CD4-positive, alpha-beta T cell treated with Interleukin-15 for 1 hour (primary cell): ENCODE results near the gene ALPL.

Source experiments
- DNase-seq: peaks from one replicate; pipeline ENCODE4 v3.0.0-alpha.2; 2020

ALPL gene

GRCh38 chr1:21604208-21604957 lies 95.2 kb downstream of the ALPL start:
- DNase-seq = no peak

- no peak for DNase-seq
Measured at GRCh38 chr1:21605012-21605715, 95.9 kb downstream of the ALPL start.

DNA sequence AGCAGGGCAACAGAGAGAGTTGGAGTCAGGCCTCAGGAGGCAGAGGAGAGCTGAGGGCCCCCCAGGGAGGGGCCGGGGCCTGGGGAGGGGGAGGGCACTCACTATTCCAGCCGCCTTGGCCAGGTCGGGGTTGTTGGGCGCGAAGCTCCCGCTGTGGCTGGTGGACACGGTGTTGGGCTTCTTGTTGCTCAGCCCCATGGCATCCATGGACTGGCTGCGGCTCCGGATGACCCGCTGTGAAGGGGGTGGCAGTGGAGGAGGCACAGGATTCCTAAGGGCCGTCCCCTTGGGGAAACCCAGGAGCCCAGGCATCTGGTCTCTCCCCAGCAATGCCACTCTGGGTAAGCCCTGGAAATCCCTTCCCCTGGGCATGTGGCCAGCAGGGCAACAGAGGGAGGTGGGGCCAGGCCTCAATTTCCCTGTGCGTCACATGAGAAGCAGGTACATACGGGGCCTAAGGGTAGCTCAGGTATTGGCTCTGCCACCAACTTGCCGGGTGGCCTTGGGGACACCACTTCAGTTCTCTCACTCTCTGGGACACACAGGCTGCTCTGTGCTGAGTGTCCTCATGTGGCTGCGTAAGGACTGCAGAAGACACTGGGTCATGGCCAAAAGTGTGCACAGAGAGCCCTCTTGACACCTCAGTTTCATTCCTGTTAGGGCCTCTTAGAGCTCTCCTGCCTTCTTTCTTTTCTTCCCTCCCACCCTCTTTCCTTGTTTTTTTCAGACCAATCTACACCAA lies 96.9 kb downstream of the ALPL start:
- no peak for DNase-seq

- peak; percentile 57 for DNase-seq
Measured at GRCh38 chr1:21607549-21608529, 98.6 kb downstream of the ALPL start.

DNA sequence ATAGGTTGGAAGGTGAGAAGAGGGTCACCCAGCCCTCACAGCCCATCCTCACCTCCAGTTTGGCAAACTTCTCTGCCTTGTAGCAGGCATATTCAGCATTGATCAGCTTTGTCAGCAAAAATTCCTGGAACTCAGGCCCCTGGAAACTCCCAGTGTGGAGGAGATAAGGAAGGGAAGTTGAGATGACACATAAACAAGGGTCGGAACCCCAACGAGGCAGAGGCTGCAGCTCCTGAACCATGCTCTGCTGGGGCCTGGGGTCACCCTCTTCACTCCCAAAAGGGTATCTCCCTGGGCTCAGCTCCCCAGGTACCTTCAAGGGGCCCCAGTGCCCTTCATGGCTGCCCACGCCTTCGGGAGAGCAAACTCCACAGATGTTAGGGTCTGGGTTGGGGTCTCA lies 99.6 kb downstream of the ALPL start:
- no peak for DNase-seq

- no peak for DNase-seq
Measured at GRCh38 chr1:21610027-21610426, 100.8 kb downstream of the ALPL start.

- no peak for DNase-seq
Measured at GRCh38 chr1:21610989-21611785, 102.0 kb downstream of the ALPL start.

GRCh38 chr1:21612057-21612456 lies 102.8 kb downstream of the ALPL start:
- no peak for DNase-seq

DNA sequence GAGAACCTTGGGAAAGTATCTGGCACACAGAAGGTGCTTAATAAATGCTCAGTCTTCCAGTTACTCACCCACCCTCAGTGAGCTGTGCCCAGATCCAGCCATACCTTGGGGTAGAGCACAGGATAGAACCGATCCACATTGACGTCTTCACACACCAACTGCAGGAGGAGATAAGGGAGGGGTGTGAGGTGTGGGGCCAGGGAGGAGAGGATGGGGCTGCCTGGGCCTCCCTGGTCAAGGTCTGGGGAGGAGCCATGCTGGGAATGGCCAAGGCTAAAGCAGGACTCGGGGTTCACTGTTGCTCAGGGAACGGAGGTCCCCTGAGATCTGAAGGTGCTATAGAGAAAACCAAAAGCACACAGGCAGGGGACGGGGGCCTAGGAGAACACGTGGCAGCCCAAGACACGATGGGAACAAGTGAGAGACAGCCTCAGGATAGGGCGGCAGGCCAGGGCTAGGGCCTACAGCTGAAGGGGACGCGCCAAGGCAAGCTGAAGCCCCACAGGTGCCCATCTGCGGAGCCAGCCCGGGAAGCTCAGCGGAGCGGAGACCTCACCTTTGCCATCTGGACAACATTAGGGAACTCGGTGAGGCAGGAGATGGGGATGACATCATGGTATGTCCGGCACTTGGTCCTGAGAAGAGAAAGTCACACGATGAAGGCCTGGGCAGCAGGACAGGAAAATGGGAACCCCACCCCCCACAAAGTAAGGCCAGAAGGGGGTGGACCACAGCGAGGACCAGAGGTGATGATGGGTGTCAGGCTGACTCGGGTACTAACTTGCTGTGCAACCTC lies 104.0 kb downstream of the ALPL start:
- DNase-seq = no peak

- DNase-seq = no peak
Measured at GRCh38 chr1:21614419-21615115, 105.3 kb downstream of the ALPL start.

GRCh38 chr1:21616372-21616771 lies 107.1 kb downstream of the ALPL start:
- DNase-seq = no peak

DNA sequence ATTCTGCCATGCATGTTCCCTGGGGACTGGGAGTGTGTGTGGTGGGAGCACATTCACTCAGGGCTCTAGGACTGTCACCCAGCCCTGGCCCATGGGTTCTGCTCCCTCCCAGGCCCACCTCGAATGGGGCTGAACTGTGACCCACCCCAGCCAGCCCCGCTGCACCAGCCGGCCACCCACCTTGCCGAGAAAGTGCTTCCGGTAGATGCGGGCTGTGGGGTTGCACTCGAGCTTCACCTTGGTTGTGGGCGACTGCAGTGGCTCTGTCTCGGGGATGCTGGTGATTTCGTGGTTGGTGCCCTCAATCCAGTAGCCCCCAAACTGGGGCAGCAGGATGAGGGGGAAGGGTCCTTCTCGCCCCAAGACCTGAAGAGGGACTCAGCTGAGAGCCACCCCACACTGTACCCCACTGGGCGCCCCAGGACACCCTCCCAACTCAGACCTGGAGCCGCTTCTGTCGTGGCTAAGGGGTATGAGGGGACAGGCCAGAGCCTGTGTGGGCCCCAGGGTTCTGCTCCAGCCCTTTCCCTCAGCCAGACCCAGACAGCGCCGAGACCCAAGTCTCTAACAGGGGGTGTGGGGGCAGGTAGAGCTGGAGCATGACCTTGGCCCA lies 108.0 kb downstream of the ALPL start:
- no peak for DNase-seq

- no peak for DNase-seq
Measured at GRCh38 chr1:21618059-21618458, 108.8 kb downstream of the ALPL start.

- DNase-seq = no peak
Measured at GRCh38 chr1:21618561-21619374, 109.5 kb downstream of the ALPL start.

GRCh38 chr1:21619375-21619947 lies 110.2 kb downstream of the ALPL start:
- no peak for DNase-seq

DNA sequence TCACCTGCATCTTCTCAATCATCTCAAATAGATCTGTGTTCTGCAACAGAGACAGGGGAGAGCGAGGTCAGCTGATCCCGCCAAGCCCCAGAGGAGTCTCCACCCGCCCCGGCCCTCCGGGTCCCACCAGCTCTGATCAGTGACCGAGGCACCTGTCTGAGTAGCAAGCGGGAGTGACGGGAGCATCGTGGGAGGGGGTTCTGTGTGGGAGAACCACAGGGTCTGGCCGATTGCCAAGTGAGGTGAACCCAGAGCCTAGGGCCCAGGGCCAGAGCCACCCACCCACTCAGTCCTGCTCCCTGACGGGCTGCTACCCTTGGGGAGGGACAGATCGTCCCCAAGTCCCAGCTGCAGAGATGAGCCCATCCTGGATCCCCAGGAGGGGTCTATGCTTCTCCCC lies 110.8 kb downstream of the ALPL start:
- DNase-seq = no peak

DNA sequence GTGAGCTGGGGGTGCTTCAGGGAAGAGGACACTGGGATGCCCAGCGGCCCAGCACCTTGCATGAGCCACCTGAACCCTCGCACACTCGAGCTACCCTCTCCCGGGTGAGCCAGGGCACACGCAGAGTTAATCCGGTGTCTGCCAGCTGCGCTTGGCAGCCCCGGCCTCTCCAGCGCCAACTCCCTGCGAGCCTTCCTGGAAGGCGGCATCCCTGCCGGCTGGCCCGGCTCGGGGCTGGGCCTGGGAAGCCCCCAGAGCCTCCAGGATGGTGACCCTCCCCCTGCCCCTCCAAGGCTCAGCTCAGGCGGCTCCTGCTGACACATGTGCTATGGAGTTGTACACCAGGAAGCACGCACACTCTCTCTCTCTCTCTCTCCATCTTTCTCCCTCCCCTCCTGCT lies 111.3 kb downstream of the ALPL start:
- no peak for DNase-seq

DNA sequence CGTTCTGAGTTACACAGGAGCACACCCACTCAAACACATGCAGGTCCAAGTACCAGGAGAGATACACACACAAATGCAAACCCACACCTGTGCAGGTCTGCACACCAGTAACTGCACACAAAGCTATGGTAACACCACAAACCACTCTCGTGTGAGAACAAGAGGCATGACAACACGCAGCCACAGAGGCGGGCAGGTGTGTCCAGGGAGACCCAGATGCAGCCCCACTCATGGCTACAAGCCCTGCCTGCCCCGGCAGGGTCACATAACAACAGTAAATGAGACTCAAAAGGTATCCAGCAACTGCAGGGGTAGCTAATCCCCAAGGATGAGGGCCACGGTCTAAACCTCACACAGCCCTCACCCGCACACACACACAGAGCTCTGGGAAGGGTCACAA lies 111.8 kb downstream of the ALPL start:
- no peak for DNase-seq
